HEK293 (cell line): ENCODE measurements around the gene COX10.

Source experiments
- CTCF ChIP-seq: fragments of 450-650 bp; formaldehyde crosslinking; IDR thresholded peaks from 2 replicates; pipeline ENCODE4 v1.5.1; 2016; ENCODE audit warnings: missing biosample characterization, missing genetic modification characterization
- ELK4 ChIP-seq: IDR thresholded peaks from 2 replicates; pipeline ENCODE4 v1.6.1; 2011; ENCODE audit warnings: mild to moderate bottlenecking, low read depth, low read length, borderline replicate concordance
- SCRT1 ChIP-seq: fragments of 450-650 bp; formaldehyde crosslinking; IDR thresholded peaks from 2 replicates; pipeline ENCODE4 v1.5.1; 2016; ENCODE audit warnings: missing biosample characterization, missing genetic modification characterization, borderline replicate concordance
- YY1 ChIP-seq: fragments of 450-650 bp; formaldehyde crosslinking; IDR thresholded peaks from 2 replicates; pipeline ENCODE4 v1.5.1; 2018; ENCODE audit warnings: missing biosample characterization, missing genetic modification characterization
- ZBTB49 ChIP-seq: fragments of 450-650 bp; formaldehyde crosslinking; IDR thresholded peaks from 2 replicates; pipeline ENCODE4 v1.5.1; 2016; ENCODE audit warnings: missing biosample characterization, missing genetic modification characterization, low read depth
- ZFP37 ChIP-seq: fragments of 450-650 bp; formaldehyde crosslinking; IDR thresholded peaks from 2 replicates; pipeline ENCODE4 v1.5.1; 2016; ENCODE audit warnings: missing biosample characterization, missing genetic modification characterization
- ZNF121 ChIP-seq: fragments of 450-650 bp; formaldehyde crosslinking; IDR thresholded peaks from 2 replicates; pipeline ENCODE4 v1.5.1; 2016; ENCODE audit warnings: missing biosample characterization, missing genetic modification characterization
- ZNF37A ChIP-seq: fragments of 450-650 bp; IDR thresholded peaks from 2 replicates; pipeline ENCODE4 v1.5.1; 2018; ENCODE audit warnings: missing biosample characterization, missing genetic modification characterization
- ZNF624 ChIP-seq: fragments of 450-650 bp; formaldehyde crosslinking; IDR thresholded peaks from 2 replicates; pipeline ENCODE4 v1.5.1; 2017; ENCODE audit warnings: missing biosample characterization, missing genetic modification characterization
- ZNF670 ChIP-seq: fragments of 450-650 bp; formaldehyde crosslinking; IDR thresholded peaks from 2 replicates; pipeline ENCODE4 v1.5.1; 2016; ENCODE audit warnings: missing biosample characterization, missing genetic modification characterization, low read depth

GRCh38 chr17:14095631-14096030 lies 26.3 kb downstream of the COX10 start:
- TF ChIP-seq CTCF (tag by site-specific recombination) (no peak), ZNF37A (tag by site-specific recombination) (no peak), ZFP37 (no peak), ZBTB49 (tag by site-specific recombination) (no peak), SCRT1 (tag by site-specific recombination) (no peak), ZNF121 (tag by site-specific recombination) (no peak), ZNF670 (no peak), ZNF624 (tag by site-specific recombination) (no peak), ELK4 (no peak), YY1 (tag by site-specific recombination) (no peak)
